Keratinocyte (primary cell): ENCODE measurements around the gene BRSK2. TPM values are rescaled to one million over a fixed set of nuclear protein-coding genes. Genes with fewer than 3 reads are reported as not detected.

ENCODE experiments used
- DNase-seq: peaks from one replicate; pipeline ENCODE4 v3.0.0-alpha.2; 2011; ENCODE audit warnings: low read depth, missing footprints, low spot score
- FAIRE-seq: peaks from 2 replicates; lab custom pipeline; 2011; peaks lifted over from hg19 to GRCh38; lab: Jason Lieb, UNC
- H2AFZ ChIP-seq: 2 replicates; pipeline ENCODE4 v1.6.0; 2012; ENCODE audit warnings: low read length, control low read depth, inconsistent platforms; ENCODE audit not compliant: control insufficient read depth
- H3K27ac ChIP-seq: 2 replicates; pipeline ENCODE4 v1.5.1; 2011; ENCODE audit warnings: low read length; ENCODE audit not compliant: control insufficient read depth, insufficient read depth
- H3K27me3 ChIP-seq: 3 replicates; pipeline ENCODE4 v1.6.0; 2011; ENCODE audit warnings: low read length; ENCODE audit not compliant: control insufficient read depth, insufficient read depth; ENCODE audit errors: extremely low read depth
- H3K36me3 ChIP-seq, 2 experiments: 2 replicates in 1 of 2; 3 replicates in 1 of 2; pipeline ENCODE4 v1.5.1; 2011; ENCODE audit warnings: low read length in 2 of 2, mild to moderate bottlenecking in 1 of 2; ENCODE audit not compliant: control insufficient read depth in 2 of 2, insufficient read depth in 2 of 2; ENCODE audit errors: extremely low read depth in 1 of 2
- H3K4me1 ChIP-seq: 3 replicates; pipeline ENCODE4 v1.5.1; 2011; ENCODE audit warnings: low read length; ENCODE audit not compliant: control insufficient read depth, insufficient read depth; ENCODE audit errors: extremely low read depth
- H3K4me2 ChIP-seq: 3 replicates; pipeline ENCODE4 v1.6.0; 2011; ENCODE audit warnings: low read depth, low read length; ENCODE audit not compliant: control insufficient read depth, insufficient read depth; ENCODE audit errors: extremely low read depth
- H3K4me3 ChIP-seq, 3 experiments: fragments of 200-600 bp in 1 of 3; sonication (generic) in 1 of 3; 2 replicates in 2 of 3; 3 replicates in 1 of 3; pipeline ENCODE4 v1.5.1; 2011 to 2016; ENCODE audit warnings: low read length in 3 of 3, mild to moderate bottlenecking in 3 of 3, control low read depth in 2 of 3, inconsistent platforms in 1 of 3, low read depth in 1 of 3, mixed read lengths in 1 of 3, mixed run types in 1 of 3, moderate library complexity in 1 of 3; ENCODE audit not compliant: control insufficient read depth in 2 of 3, insufficient read depth in 2 of 3; ENCODE audit errors: extremely low read depth in 1 of 3
- H3K79me2 ChIP-seq: 2 replicates; pipeline ENCODE4 v1.6.0; 2012; ENCODE audit warnings: low read length; ENCODE audit not compliant: control insufficient read depth, insufficient read depth
- H3K9ac ChIP-seq: 3 replicates; pipeline ENCODE4 v1.6.0; 2011; ENCODE audit warnings: low read length; ENCODE audit not compliant: control insufficient read depth, insufficient read depth; ENCODE audit errors: extremely low read depth
- H3K9me1 ChIP-seq: 3 replicates; pipeline ENCODE4 v1.6.0; 2011; ENCODE audit warnings: low read length; ENCODE audit not compliant: control insufficient read depth, insufficient read depth; ENCODE audit errors: extremely low read depth
- H3K9me3 ChIP-seq: 2 replicates; pipeline ENCODE4 v1.5.1; 2012; ENCODE audit warnings: low read depth, low read length; ENCODE audit not compliant: control insufficient read depth
- H4K20me1 ChIP-seq: 3 replicates; pipeline ENCODE4 v1.6.0; 2011; ENCODE audit warnings: low read length; ENCODE audit not compliant: control insufficient read depth, insufficient read depth; ENCODE audit errors: extremely low read depth
- EZH2 ChIP-seq: IDR thresholded peaks from one replicate; pipeline ENCODE4 v1.6.1; 2012; ENCODE audit warnings: inconsistent platforms, mild to moderate bottlenecking, low read length, moderate library complexity
- dilution Hi-C: fragments of 300-500 bp; cut with MboI; formaldehyde crosslinking; loops from one replicate; pipeline ENCODE4 v1.7.0; 2020; ENCODE audit warnings: low sequenced_read_pairs; ENCODE audit not compliant: extremely low pct_ligation_motif_present
- polyA plus RNA-seq, 5 experiments: library from polyadenylated mRNA; depleted of rRNA in 3 of 5; stranded (reverse) in 3 of 5; stranded (forward) in 1 of 5; unstranded in 1 of 5; fragments of >200 nt; gene quantifications; 1 replicate in 1 of 5; 2 replicates in 3 of 5; 3 replicates in 1 of 5; pipeline versions ENCODE4 v1.2.1 to v1.2.3, GENCODE V29; 2011 to 2012; ENCODE audit warnings: missing spikeins in 2 of 5, low read depth in 1 of 5, low replicate concordance in 1 of 5
- TF ChIP-seq, protein P1 (sequence below), 3 experiments: IDR thresholded peaks in 1 of 3; conservative IDR thresholded peaks in 1 of 3; optimal IDR thresholded peaks in 1 of 3; 2 replicates in 2 of 3; 3 replicates in 1 of 3; pipeline versions ENCODE3 to v1.5.1; 2011; ENCODE audit warnings: low read length in 3 of 3, mild to moderate bottlenecking in 3 of 3, moderate library complexity in 2 of 3, control low read depth in 1 of 3, inconsistent platforms in 1 of 3; ENCODE audit not compliant: insufficient read depth in 2 of 3; ENCODE audit errors: extremely low read depth in 1 of 3

Gene BRSK2
- polyA plus RNA-seq, 1 donor (not counting 4 experiments of a cell fraction or from before 2014, with no cell fraction given): 0.09 TPM

- H3K36me3 ChIP-seq: peaks cover under 1 to 1% of the 10 kb centered on the region in 2 experiments
- H3K27me3 ChIP-seq: no peaks in the 10 kb centered on the region
- peaks cover 33% of the 10 kb centered on the region for H4K20me1 ChIP-seq
- dilution Hi-C loops: no loop called here
- H3K9me1 ChIP-seq: peaks cover 3% of the 10 kb centered on the region
- no peak for FAIRE-seq
- H3K4me3 ChIP-seq: no peak overlapping the region
- no peak for DNase-seq
- no peak overlapping the region for H3K9ac ChIP-seq
- H2AFZ ChIP-seq: no peak overlapping the region
- no peak for TF ChIP-seq EZH2
- TF ChIP-seq, protein P1, sequence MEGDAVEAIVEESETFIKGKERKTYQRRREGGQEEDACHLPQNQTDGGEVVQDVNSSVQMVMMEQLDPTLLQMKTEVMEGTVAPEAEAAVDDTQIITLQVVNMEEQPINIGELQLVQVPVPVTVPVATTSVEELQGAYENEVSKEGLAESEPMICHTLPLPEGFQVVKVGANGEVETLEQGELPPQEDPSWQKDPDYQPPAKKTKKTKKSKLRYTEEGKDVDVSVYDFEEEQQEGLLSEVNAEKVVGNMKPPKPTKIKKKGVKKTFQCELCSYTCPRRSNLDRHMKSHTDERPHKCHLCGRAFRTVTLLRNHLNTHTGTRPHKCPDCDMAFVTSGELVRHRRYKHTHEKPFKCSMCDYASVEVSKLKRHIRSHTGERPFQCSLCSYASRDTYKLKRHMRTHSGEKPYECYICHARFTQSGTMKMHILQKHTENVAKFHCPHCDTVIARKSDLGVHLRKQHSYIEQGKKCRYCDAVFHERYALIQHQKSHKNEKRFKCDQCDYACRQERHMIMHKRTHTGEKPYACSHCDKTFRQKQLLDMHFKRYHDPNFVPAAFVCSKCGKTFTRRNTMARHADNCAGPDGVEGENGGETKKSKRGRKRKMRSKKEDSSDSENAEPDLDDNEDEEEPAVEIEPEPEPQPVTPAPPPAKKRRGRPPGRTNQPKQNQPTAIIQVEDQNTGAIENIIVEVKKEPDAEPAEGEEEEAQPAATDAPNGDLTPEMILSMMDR (optimal IDR thresholded peaks at IDR 0.05 in 1 of 3, IDR thresholded peaks at IDR 0.05 in 1 of 3, conservative IDR thresholded peaks at IDR 0.05 in 1 of 3; ENCODE audit: extremely low read depth in 1 of 3, insufficient read depth in 2 of 3, low read length in 3 of 3): no peak
- no peak overlapping the region for H3K4me2 ChIP-seq
- no peak overlapping the region for H3K27ac ChIP-seq
- peaks cover 74% of the 10 kb centered on the region for H3K79me2 ChIP-seq
- H3K9me3 ChIP-seq: peaks cover 3% of the 10 kb centered on the region
- H3K4me1 ChIP-seq: peaks cover 4% of the 10 kb centered on the region
These were observed 104.9 kb downstream of the BRSK2 start for GRCh38 chr11:1494650-1495049.

GRCh38 chr11:1496091-1496760, 106.5 kb downstream of the BRSK2 start:
- Histone ChIP-seq H3K4me3 (no peak overlapping the region), H4K20me1 (peaks cover 36% of the 10 kb centered on the region)

More at GRCh38 chr11:1496091-1496760, 106.5 kb downstream of the BRSK2 start:
- peaks cover 81% of the 10 kb centered on the region for H3K79me2 ChIP-seq
- no peak overlapping the region for H3K9ac ChIP-seq
- TF ChIP-seq EZH2: no peak
- TF ChIP-seq, protein P1 (optimal IDR thresholded peaks at IDR 0.05 in 1 of 3, IDR thresholded peaks at IDR 0.05 in 1 of 3, conservative IDR thresholded peaks at IDR 0.05 in 1 of 3; ENCODE audit: extremely low read depth in 1 of 3, insufficient read depth in 2 of 3, low read length in 3 of 3): no peak
- no peaks in the 10 kb centered on the region for H3K27me3 ChIP-seq
- H3K4me2 ChIP-seq: no peak overlapping the region
- DNase-seq: no peak
- no peak overlapping the region for H3K27ac ChIP-seq
- peaks cover 3 to 6% of the 10 kb centered on the region in 2 experiments for H3K36me3 ChIP-seq
- peaks cover 4% of the 10 kb centered on the region for H3K4me1 ChIP-seq
- no peak for FAIRE-seq
- peaks cover 3% of the 10 kb centered on the region for H3K9me1 ChIP-seq
- H2AFZ ChIP-seq: no peak overlapping the region
- H3K9me3 ChIP-seq: peaks cover 3% of the 10 kb centered on the region
- dilution Hi-C loops: no loop called here
